NCI-H2107 (cell line): ENCODE results near the gene LRRC26.

Source experiments
- DNase-seq: peaks from one replicate; lab custom pipeline; 2025; lab: John Stamatoyannopoulos, UW

The LRRC26 gene

GRCh38 chr9:137167747-137168572 lies 1.9 kb downstream of the LRRC26 start:
- DNase-seq = no peak

- DNase-seq = no peak
These were observed 2.5 kb downstream of the LRRC26 start for GRCh38 chr9:137167277-137167746.

- DNase-seq = no peak
These were observed 3.2 kb downstream of the LRRC26 start for GRCh38 chr9:137166380-137167229.

- no peak for DNase-seq
These were observed 4.5 kb downstream of the LRRC26 start for GRCh38 chr9:137165250-137165836.

GRCh38 chr9:137164370-137165249 lies 5.2 kb downstream of the LRRC26 start:
- DNase-seq = no peak

- no peak for DNase-seq
These were observed 6.0 kb downstream of the LRRC26 start for GRCh38 chr9:137163805-137164204.

GRCh38 chr9:137163365-137163715 lies 6.5 kb downstream of the LRRC26 start:
- no peak for DNase-seq

- DNase-seq = no peak
These were observed 7.1 kb downstream of the LRRC26 start for GRCh38 chr9:137162505-137163364.

- DNase-seq = no peak
These were observed 8.0 kb downstream of the LRRC26 start for GRCh38 chr9:137161558-137162486.

GRCh38 chr9:137160716-137161557 lies 8.9 kb downstream of the LRRC26 start:
- DNase-seq = no peak

- DNase-seq = no peak
These were observed 9.8 kb downstream of the LRRC26 start for GRCh38 chr9:137160054-137160425.

GRCh38 chr9:137159105-137160053 lies 10.5 kb downstream of the LRRC26 start:
- DNase-seq = no peak

GRCh38 chr9:137158625-137159024 lies 11.2 kb downstream of the LRRC26 start:
- no peak for DNase-seq

- no peak for DNase-seq
These were observed 12.0 kb downstream of the LRRC26 start for GRCh38 chr9:137157618-137158415.

- no peak for DNase-seq
These were observed 13.1 kb downstream of the LRRC26 start for GRCh38 chr9:137156567-137157375.
